ENCODE data around the gene LRRN2. TPM values are rescaled to one million over a fixed set of nuclear protein-coding genes. Genes with fewer than 3 reads are reported as not detected.
"Not testable (repeated sequence)": the region's sequence is repeated elsewhere in the genome, so short reads cannot be mapped to it uniquely, and the experiment has no call there.

LRRN2 gene
- 0.20 TPM in 1 of 2 replicates, not detected in the other for total RNA-seq

- intact Hi-C loops (cut with micrococcal nuclease): loop anchor here (10.0 kb wide), 1 partner anchor 121 kb away; no protein-coding TSS in a partner anchor
These were observed at the start of gene LRRN2 for GRCh38 chr1:204685236-204686006. Gene LRRN2 (minus strand): TSS chr1:204685738. CDS start chr1:204619992, 65,746 bp downstream.

GRCh38 chr1:204735042-204735441 lies 49.5 kb upstream of the LRRN2 start:
- intact Hi-C loops (cut with micrococcal nuclease): no loop called here

- intact Hi-C loops (cut with micrococcal nuclease): no loop called here
These were observed 48.5 kb upstream of the LRRN2 start for GRCh38 chr1:204733869-204734596.

GRCh38 chr1:204733289-204733688 lies 47.8 kb upstream of the LRRN2 start:
- intact Hi-C loops (cut with micrococcal nuclease): no loop called here

- intact Hi-C loops (cut with micrococcal nuclease): no loop called here
These were observed 46.5 kb upstream of the LRRN2 start for GRCh38 chr1:204731985-204732575.

- intact Hi-C loops (cut with micrococcal nuclease): no loop called here
These were observed 46.0 kb upstream of the LRRN2 start for GRCh38 chr1:204731509-204731908.

- intact Hi-C loops (cut with micrococcal nuclease): no loop called here
These were observed 45.4 kb upstream of the LRRN2 start for GRCh38 chr1:204730826-204731459.

- intact Hi-C loops (cut with micrococcal nuclease): no loop called here
These were observed 44.0 kb upstream of the LRRN2 start for GRCh38 chr1:204729516-204729915.

GRCh38 chr1:204728456-204728855 lies 42.9 kb upstream of the LRRN2 start:
- intact Hi-C loops (cut with micrococcal nuclease): no loop called here

- intact Hi-C loops (cut with micrococcal nuclease): no loop called here
These were observed 42.5 kb upstream of the LRRN2 start for GRCh38 chr1:204728045-204728444.

GRCh38 chr1:204727438-204727837 lies 41.9 kb upstream of the LRRN2 start:
- intact Hi-C loops (cut with micrococcal nuclease): not testable (repeated sequence)

GRCh38 chr1:204726478-204726877 lies 40.9 kb upstream of the LRRN2 start:
- intact Hi-C loops (cut with micrococcal nuclease): no loop called here

- intact Hi-C loops (cut with micrococcal nuclease): no loop called here
These were observed 40.4 kb upstream of the LRRN2 start for GRCh38 chr1:204725821-204726448.

- intact Hi-C loops (cut with micrococcal nuclease): no loop called here
These were observed 37.7 kb upstream of the LRRN2 start for GRCh38 chr1:204723131-204723787.

GRCh38 chr1:204721373-204722055 lies 36.0 kb upstream of the LRRN2 start:
- intact Hi-C loops (cut with micrococcal nuclease): no loop called here

- intact Hi-C loops (cut with micrococcal nuclease): no loop called here
These were observed 31.1 kb upstream of the LRRN2 start for GRCh38 chr1:204716660-204717059.

- intact Hi-C loops (cut with micrococcal nuclease): no loop called here
These were observed 29.4 kb upstream of the LRRN2 start for GRCh38 chr1:204714861-204715511.

- intact Hi-C loops (cut with micrococcal nuclease): no loop called here
These were observed 28.8 kb upstream of the LRRN2 start for GRCh38 chr1:204714194-204714860.

- intact Hi-C loops (cut with micrococcal nuclease): no loop called here
These were observed 28.0 kb upstream of the LRRN2 start for GRCh38 chr1:204713541-204713940.
